DOHH2 (cell line): ENCODE measurements around the gene L3MBTL4.

Experiments
- H3F3A ChIP-seq: fragments of 200-600 bp; sonication (generic), shearing (Covaris generic); 2 replicates; pipeline ENCODE4 v1.6.0; 2016; ENCODE audit warnings: antibody characterized with exemption, mild to moderate bottlenecking; ENCODE audit not compliant: control insufficient read depth, insufficient read depth
- H3K27ac ChIP-seq: fragments of 200-600 bp; sonication (generic); 2 replicates; pipeline ENCODE4 v1.5.1; 2014; ENCODE audit warnings: low read depth, mild to moderate bottlenecking, low read length, moderate library complexity
- H3K27me3 ChIP-seq: fragments of 200-600 bp; sonication (generic); 2 replicates; pipeline ENCODE4 v1.6.1; 2014; ENCODE audit warnings: mild to moderate bottlenecking, low read length, mixed read lengths; ENCODE audit not compliant: control insufficient read depth
- H3K36me3 ChIP-seq: fragments of 200-600 bp; sonication (generic); 2 replicates; pipeline ENCODE4 v1.6.1; 2014; ENCODE audit warnings: mild to moderate bottlenecking, low read length, moderate library complexity, mixed read lengths; ENCODE audit not compliant: control insufficient read depth
- H3K4me1 ChIP-seq: fragments of 200-600 bp; sonication (generic); 2 replicates; pipeline ENCODE4 v1.6.1; 2014; ENCODE audit warnings: mild to moderate bottlenecking, low read length, mixed read lengths; ENCODE audit not compliant: control insufficient read depth
- H3K4me2 ChIP-seq: fragments of 200-600 bp; sonication (generic); 2 replicates; pipeline ENCODE4 v1.6.0; 2014; ENCODE audit warnings: mild to moderate bottlenecking, low read length, moderate library complexity
- H3K4me3 ChIP-seq: fragments of 200-600 bp; sonication (generic); 2 replicates; pipeline ENCODE4 v1.5.1; 2014; ENCODE audit warnings: mild to moderate bottlenecking, low read length, mixed read lengths
- H3K79me2 ChIP-seq: fragments of 200-600 bp; sonication (generic); 2 replicates; pipeline ENCODE4 v1.6.1; 2014; ENCODE audit warnings: mild to moderate bottlenecking, low read length, mixed read lengths; ENCODE audit not compliant: control insufficient read depth
- H3K9me2 ChIP-seq: fragments of 200-600 bp; sonication (generic); replicated peaks from 2 replicates; pipeline ENCODE4 v1.6.1; 2014; ENCODE audit warnings: mild to moderate bottlenecking, low read length, mixed read lengths; ENCODE audit not compliant: control insufficient read depth
- H3K9me3 ChIP-seq: fragments of 200-600 bp; sonication (generic); 2 replicates; pipeline ENCODE4 v1.6.1; 2014; ENCODE audit warnings: antibody characterized with exemption, low read length, mixed read lengths; ENCODE audit not compliant: control insufficient read depth, insufficient read depth
- H4K20me1 ChIP-seq: fragments of 200-600 bp; sonication (generic); 2 replicates; pipeline ENCODE4 v1.6.0; 2014; ENCODE audit warnings: low read depth, mild to moderate bottlenecking, antibody characterized with exemption, low read length, moderate library complexity; ENCODE audit not compliant: control insufficient read depth, insufficient read depth
- EZH2phosphoT487 ChIP-seq: fragments of 200-600 bp; sonication (generic); IDR thresholded peaks from 2 replicates; pipeline ENCODE4 v1.6.1; 2017; ENCODE audit warnings: borderline replicate concordance, mild to moderate bottlenecking, antibody characterized with exemption, low read length, moderate library complexity, mixed read lengths
- TF ChIP-seq, protein P1 (sequence below): fragments of 200-600 bp; sonication (generic); IDR thresholded peaks from one replicate; pipeline ENCODE4 v1.5.1; 2014; ENCODE audit warnings: antibody characterized with exemption, mild to moderate bottlenecking, low read depth, low read length; ENCODE audit not compliant: poor library complexity, severe bottlenecking

The L3MBTL4 gene

DNA sequence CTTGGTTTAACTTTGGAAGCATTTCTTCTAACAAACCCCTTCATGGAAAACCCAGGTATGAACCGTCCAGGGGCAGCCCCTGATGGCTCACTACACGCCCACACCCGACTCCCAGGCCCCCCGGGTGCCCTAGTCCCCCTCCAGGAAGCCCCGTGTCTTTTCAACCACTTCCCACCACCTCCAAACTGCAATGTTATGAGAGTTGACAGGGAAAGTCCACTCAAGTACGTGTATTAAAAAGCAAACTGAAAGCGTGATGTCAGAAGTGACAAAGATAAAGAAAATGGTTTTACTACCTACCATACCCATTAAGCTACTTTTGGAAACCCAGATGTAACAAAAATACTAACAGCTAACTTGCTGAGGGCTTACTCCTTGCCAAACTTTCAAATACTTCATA lies 51.5 kb downstream of the L3MBTL4 start:
- Histone ChIP-seq H3K4me3 (no peak overlapping the region), H3K27ac (no peak overlapping the region), H3K36me3 (no peaks in the 10 kb centered on the region), H3K4me1 (no peaks in the 10 kb centered on the region), H4K20me1 (no peaks in the 10 kb centered on the region), H3F3A (no peaks in the 10 kb centered on the region), H3K4me2 (no peak overlapping the region), H3K9me3 (no peaks in the 10 kb centered on the region), H3K79me2 (no peaks in the 10 kb centered on the region), H3K27me3 (no peaks in the 10 kb centered on the region), H3K9me2 (no peaks in the 10 kb centered on the region)
- TF ChIP-seq, protein P1, sequence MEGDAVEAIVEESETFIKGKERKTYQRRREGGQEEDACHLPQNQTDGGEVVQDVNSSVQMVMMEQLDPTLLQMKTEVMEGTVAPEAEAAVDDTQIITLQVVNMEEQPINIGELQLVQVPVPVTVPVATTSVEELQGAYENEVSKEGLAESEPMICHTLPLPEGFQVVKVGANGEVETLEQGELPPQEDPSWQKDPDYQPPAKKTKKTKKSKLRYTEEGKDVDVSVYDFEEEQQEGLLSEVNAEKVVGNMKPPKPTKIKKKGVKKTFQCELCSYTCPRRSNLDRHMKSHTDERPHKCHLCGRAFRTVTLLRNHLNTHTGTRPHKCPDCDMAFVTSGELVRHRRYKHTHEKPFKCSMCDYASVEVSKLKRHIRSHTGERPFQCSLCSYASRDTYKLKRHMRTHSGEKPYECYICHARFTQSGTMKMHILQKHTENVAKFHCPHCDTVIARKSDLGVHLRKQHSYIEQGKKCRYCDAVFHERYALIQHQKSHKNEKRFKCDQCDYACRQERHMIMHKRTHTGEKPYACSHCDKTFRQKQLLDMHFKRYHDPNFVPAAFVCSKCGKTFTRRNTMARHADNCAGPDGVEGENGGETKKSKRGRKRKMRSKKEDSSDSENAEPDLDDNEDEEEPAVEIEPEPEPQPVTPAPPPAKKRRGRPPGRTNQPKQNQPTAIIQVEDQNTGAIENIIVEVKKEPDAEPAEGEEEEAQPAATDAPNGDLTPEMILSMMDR = no peak
- no peak for TF ChIP-seq EZH2phosphoT487

DNA sequence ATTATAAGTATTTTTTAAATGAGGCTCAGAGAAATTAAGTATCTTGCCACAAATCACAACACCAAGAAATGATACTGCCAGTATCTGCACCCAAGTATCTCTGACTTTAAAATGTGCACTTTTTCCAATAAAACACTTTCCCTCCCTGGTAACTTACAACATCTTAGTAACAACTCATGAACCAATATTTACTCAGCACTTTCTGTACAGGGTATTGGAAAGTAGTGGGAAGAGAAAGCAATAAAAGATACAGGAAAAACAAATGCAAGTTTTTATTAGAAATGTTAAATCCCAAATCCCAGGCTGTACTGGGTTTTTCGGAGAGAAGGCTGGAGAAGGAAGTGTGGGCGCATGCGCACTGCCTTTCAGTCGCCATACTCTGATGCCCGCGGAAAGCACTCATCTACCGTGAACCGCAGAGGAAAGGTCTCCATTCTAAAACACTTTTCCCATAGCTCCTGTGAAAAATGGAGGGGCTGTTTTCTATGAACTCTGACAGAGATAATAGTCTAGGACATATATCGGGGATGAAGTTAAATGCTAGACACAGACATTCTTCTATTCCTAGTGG lies 52.1 kb downstream of the L3MBTL4 start:
- no peaks in the 10 kb centered on the region for H3K27me3 ChIP-seq
- no peaks in the 10 kb centered on the region for H3K36me3 ChIP-seq
- H3K27ac ChIP-seq = no peak overlapping the region
- H3K4me2 ChIP-seq = no peak overlapping the region
- H3K9me3 ChIP-seq = no peaks in the 10 kb centered on the region
- H3F3A ChIP-seq = no peaks in the 10 kb centered on the region
- no peaks in the 10 kb centered on the region for H3K4me1 ChIP-seq
- H3K9me2 ChIP-seq = no peaks in the 10 kb centered on the region
- no peaks in the 10 kb centered on the region for H4K20me1 ChIP-seq
- no peak for TF ChIP-seq EZH2phosphoT487
- TF ChIP-seq, protein P1 = no peak
- H3K4me3 ChIP-seq = no peak overlapping the region
- H3K79me2 ChIP-seq = no peaks in the 10 kb centered on the region

DNA sequence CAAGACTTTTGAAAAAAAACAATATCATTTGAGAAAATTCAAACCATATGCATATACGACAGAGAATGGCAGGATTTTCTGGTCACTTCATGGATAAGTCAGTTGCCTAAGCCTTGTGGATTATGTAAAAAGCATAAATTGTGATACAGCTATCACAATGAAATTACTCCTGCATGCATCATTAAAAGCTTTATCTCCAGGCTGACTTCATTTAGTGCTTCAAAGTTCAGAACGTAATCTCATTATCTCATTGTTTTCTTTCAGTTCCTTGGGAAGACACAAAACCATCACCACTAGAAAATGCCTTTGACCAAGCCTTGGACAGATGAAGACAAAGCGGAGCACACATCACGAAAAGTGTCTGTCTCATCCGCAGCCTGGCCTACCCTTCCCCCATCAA lies 57.0 kb downstream of the L3MBTL4 start:
- H4K20me1 ChIP-seq = no peaks in the 10 kb centered on the region
- no peaks in the 10 kb centered on the region for H3K9me3 ChIP-seq
- H3K27ac ChIP-seq = no peak overlapping the region
- no peaks in the 10 kb centered on the region for H3K9me2 ChIP-seq
- TF ChIP-seq, protein P1 = no peak
- no peak for TF ChIP-seq EZH2phosphoT487
- H3K79me2 ChIP-seq = no peaks in the 10 kb centered on the region
- no peak overlapping the region for H3K4me3 ChIP-seq
- H3K4me1 ChIP-seq = no peaks in the 10 kb centered on the region
- no peak overlapping the region for H3K4me2 ChIP-seq
- H3K36me3 ChIP-seq = no peaks in the 10 kb centered on the region
- no peaks in the 10 kb centered on the region for H3F3A ChIP-seq
- H3K27me3 ChIP-seq = no peaks in the 10 kb centered on the region
